Non-pigmented ciliary epithelial cell (primary cell): Measurements from ENCODE around the gene FAM13A.

Experiments
- DNase-seq: peaks from one replicate; pipeline ENCODE4 v3.0.0-alpha.2; 2010; ENCODE audit warnings: low read depth

The FAM13A gene

DNA sequence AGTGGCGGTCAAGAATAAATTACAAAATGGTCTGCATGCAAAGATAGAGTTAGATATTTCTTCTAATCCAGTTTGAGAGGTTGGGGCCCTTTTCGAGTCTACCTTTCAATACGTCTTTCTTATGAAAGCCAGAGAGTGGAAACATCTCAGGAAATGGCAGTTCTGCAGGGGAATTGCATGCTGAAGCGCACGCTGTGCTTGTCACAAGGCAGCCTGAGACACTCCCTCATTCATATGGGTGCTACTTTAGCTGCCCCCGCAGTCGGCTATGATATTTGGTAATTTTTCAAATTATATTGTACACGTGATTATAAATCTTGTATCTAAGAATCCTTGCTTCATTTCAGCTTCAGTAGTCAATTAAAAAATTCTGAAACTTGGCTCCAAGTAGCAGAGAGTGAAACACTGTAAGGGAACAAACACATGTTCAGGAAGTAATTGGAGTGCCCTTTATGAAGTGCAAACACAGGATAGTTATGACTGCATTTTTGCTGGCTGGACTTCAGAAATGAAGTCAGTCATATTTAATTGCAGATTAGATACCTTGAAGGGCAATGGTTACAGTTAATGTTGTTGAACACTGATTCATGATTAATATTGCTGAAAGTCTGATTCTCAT is 213.8 kb downstream of the FAM13A start:
- no peak for DNase-seq

DNA sequence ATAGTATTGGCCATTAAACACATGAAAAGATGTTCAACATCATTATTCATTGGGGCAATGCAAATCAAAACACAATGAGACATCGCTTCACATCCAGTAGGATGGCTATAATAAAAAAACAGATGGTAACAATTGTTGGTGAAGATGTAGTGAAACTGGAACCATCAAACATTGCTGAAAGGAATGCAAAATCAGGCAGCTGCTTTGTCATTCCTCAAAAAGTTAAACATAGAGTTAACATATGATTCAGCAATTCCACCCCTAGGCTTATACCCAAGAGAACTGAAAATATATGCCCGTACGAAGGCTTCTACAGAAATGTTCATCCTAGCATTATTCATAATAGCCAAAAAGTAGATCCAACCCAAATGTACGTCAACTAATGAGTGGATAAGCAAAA is 215.3 kb downstream of the FAM13A start:
- no peak for DNase-seq

DNA sequence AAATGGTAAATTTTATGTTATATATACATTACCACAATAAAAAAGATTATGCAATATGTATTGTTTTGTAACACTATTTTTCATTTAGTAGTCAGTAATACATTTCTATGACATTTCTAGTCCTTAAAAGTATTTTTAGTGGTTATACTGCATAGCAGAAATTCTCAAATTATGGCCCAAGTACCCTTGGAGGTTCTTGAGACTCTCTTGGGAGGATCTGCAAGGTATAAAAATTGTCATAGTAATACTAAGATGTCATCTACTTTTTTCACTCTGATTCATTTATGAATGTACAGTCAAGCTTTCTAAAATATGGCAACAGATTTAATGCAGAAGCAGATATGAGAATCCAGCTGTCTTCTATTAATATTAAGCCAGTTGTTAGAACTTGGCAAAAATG is 220.8 kb downstream of the FAM13A start:
- DNase-seq: no peak

DNA sequence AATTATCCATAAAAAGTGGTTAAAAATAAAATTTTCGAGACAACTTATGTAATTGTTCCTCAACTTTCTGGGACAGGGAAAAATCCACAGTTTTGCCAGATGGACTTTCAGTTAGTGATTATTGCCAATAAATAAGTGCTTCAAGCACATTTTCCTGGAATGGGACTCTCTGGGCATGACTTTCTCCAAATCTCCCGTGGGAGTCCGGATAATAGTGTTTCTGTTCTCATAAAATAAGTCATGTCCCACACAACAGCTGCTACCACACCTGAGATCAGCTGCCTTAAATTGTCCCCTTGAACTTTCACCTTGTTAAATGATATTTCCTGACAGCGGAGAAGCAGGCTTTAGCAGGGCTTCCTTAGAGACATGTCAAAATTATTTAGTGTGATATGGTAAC is 226.0 kb downstream of the FAM13A start:
- DNase-seq: no peak

DNA sequence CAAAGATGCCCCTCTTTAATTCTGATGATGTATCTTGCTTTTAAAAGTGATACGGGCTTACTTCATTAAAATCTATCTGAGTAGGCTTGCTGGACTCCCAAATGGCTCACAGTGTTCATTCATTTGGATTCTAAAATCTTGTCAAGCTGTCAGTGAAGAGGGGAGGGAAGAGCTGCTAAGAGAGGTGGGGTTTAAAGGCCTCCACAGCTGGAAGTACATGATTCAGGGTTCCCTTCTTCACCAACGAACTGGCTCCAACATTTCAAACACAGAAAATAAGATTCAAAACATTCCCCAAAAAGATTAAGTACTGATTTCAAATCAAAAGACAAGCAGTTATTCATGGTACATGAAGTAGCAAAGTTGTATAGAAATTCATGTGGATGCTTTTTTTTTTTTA is 226.4 kb downstream of the FAM13A start:
- no peak for DNase-seq

DNA sequence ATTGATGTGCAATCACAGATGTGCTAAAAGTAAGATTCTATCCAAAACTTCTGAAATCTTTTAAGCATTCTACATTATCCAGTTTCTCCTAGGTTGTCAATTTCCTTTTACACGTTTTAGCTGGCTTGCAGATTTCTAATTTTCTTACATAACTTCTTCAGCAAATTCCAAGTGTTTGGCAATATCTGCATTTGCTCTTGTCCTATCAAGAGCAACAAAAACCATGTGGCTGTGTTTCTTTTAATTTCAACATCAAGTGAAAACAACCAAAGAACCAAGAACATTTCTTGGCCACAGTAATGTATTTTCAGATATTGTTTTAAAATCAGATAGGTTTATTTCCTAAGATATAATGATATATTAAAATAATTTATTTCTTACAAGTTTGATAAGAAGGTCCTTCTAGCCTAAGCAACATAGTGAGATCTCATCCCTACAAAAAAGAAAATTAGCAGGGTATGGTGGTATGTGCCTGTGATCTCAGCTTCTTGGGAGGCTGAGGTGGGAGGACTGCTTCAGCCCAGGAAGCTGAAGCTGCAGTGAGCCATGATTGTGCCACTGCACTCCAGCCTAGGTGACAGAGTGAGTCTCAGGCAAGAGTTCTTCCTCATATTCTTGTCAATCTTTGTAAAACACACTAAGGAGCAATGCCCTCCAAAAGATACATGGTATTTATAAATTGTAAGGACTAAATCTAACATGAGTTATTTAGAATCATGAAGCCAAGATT is 228.0 kb downstream of the FAM13A start:
- DNase-seq: no peak

DNA sequence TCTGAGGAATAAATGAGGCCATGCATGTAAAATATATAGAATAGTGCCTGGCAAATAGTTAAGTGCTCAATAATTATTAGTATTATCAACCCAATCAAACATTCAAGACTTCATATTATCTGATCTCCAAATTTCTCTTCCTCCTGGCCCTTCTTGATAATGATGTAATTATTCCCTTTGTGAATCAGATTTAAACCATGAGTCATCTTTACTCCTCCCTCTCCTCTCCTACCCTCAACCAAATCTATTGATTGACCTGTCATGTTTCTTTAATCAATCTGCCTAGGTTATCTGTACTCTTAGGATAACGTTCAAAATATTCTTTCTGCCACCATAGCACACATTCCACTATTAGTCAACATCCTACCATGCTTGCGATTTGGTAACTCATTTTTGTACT is 229.5 kb downstream of the FAM13A start:
- DNase-seq: no peak

DNA sequence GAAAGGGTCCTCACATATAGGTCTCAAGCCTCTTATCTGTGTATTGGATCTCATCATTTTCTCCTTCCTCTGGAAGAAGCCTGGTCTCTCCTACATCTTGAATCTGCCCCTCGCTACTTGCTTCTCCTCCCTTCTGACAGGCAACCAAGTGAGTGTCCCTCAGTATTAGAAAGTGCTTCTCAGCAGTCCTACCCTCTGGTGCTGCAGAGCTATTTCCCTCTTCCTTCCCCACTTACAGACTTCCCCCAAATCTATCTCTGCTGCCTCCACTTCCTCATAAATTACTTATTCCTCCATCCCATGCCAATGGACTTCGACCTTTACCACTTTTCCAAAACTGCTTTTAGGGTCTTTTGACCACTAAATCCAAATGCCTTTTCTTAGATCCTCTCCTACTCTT is 230.2 kb downstream of the FAM13A start:
- DNase-seq: no peak

DNA sequence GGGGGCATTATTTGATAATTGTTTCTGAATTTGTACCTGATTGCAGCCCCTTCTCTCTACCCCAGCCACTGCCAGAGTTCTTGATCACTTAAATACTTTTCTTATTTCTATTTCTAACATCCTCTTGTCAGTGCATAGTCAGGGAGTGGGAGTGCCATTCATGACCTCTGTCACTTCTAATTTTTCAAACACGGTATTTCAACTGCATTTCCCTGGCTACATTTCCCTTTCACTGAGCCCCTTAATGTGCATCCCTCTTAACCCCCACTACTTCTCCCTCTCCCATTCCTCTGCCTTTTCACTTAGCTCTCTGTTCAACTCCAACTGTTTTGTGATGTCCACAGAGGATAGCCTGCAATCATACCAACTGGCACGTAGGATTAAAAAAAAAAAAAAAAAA is 231.1 kb downstream of the FAM13A start:
- no peak for DNase-seq

DNA sequence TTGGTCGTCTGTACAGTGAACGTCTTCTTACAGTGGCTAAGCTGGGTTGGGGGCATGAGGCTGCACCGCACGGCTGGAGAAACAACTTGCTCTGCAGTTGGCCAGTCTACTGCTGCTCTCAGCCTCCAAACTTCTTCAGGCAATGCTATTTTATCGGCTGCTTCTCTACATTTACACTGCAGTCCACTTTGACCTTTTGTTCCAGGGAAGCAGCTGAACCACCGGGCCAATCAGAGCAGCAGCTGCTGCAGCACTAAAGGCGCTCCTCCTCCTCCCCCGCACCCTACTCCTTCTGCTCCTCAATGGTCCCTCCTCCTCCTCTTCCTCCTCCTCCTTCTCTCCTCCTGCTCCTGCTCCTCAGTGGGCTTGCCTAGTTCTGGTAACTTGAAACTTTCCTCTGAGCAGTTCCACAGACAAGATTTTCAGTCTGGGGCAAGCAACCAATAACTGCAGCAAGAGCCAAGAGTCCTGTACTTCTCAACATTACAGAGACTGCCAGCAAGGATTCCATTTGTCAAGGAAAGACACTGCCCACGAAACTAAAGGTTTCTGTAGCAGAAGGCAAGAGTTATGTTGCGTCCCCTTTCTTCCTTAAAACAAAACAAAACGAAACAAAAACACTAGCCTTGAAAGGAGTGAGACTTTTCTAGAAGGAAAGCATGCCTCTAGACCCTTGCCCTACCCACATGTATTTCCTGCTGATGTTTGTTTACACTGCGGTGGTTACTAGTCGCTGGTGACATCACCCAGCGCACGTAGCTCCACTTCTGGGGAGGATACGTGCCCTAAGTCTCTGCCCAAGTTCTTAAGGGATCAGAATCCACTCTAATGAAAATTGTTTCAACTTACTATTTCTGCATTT is 233.7 kb downstream of the FAM13A start:
- DNase-seq: peak; percentile 91

DNA sequence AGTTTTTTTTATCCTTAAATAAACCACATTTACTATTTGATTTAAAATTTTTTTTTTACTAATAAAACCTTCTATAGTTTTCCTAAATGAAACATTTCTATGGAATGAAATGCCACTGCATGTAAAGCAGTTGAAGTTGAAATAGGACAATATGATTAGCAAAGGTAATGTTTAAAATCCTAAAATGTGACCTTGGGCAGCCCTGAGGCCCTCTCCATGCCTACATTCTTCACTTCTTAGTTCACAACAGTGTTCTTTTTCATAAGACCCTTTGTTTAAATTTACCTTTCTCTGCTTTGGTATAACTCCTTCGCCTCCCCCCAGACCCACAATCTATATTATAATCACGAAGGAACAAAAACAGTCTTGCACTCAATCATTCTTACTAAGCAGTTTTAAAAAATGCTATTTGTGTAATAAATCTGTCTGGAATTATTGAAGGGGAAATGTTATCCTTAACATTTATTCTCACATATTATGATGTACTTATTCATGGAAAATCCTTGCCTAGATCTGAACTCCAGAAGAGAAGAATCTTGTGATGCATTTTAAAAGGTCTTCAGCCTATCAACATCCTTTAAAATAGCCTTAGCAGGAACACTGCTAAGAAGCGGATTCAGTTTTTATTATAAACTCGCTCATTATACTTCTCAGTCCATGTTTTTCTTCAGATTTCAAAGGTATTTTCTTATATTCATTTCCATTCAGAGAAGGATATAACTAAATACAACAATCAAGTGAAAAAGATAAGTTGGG is 234.8 kb downstream of the FAM13A start:
- no peak for DNase-seq

DNA sequence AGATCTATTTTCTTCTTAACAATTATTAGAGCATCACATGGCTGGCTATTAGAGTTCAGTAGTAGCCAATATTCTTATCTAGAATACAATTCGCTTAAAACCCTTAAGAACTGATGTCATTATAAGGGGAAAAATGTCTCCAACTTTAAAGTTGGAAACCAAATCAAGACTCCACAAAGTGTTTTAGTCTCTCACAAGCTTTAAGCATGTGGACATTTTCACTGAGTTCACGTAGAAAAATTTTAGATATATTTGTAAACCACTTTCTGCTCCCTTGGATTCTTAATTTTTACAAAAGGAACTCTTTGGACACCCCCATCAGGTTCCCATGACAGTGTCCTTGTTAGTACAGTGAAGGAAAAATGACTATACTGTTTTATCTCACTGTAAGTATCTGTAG is 235.5 kb downstream of the FAM13A start:
- DNase-seq: no peak

DNA sequence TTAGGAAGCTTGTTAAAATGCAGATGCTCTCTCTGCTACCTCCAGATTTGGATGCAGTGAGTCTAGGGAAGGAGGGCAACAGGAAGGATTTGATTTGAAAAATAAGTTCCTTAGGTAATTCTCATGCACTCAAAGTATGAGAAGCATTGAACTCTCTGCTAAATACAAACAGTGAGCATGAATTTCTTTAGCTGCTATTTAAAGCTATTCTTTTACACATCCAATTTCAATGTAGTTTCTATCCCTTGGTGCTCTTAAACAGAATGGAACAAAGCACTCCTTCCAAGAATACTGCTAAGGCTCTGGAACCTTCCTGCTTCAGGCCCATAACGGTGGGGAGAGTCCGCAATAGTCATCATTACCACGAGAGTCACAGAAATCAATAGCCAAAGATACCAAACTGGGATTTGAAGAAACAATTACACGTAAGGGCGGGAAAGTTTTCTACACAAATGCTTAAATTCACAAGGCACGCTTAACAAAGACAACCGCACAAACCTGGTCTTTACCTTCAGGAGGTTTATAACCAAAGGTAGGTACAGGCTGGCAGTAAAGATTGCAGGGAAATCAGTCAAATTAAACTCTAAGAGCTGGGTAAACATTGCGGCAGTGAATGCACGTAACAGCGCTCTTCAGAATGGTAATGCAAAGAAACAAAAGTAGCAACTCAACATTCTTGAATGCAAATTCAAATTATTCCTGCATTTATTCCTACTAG is 236.1 kb downstream of the FAM13A start:
- DNase-seq: no peak

DNA sequence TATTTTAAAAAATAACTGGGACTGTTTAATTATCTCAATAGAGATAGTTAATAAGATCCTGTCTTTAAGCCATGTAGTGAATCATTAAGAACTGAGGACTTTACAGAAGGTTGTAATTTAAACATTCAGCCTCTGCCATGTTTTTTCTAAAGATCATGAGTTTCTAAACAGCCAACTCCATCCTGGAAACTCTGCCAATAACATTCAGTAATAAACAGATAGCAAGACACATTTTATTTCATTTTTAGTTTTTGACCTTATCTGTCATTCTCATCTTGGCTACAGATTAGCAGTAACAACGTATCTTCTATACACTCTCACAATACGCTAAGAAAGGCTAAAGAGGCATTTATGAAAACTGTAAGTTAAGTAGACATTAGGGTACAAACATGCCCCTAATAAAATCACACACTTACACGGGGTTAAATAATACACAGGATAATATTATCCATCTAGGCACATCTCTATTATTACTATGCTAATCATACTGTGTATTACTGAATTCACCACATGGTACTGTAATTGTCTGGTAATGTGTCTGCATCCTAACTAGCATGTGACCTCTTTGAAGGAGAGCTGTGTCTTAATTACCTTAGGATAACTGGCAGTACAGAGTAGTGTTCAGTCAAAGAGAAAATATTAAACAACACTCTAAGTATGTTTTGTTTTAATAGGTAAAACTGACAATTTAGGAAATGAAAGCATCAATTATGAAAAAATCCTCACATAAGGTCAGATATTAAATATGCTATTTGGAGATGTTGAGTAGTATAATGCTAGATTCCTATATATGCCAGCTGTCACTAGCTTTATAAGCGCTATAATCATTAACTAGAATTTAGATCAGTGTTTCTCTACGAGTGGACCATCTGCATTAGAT is 236.9 kb downstream of the FAM13A start:
- DNase-seq: no peak

DNA sequence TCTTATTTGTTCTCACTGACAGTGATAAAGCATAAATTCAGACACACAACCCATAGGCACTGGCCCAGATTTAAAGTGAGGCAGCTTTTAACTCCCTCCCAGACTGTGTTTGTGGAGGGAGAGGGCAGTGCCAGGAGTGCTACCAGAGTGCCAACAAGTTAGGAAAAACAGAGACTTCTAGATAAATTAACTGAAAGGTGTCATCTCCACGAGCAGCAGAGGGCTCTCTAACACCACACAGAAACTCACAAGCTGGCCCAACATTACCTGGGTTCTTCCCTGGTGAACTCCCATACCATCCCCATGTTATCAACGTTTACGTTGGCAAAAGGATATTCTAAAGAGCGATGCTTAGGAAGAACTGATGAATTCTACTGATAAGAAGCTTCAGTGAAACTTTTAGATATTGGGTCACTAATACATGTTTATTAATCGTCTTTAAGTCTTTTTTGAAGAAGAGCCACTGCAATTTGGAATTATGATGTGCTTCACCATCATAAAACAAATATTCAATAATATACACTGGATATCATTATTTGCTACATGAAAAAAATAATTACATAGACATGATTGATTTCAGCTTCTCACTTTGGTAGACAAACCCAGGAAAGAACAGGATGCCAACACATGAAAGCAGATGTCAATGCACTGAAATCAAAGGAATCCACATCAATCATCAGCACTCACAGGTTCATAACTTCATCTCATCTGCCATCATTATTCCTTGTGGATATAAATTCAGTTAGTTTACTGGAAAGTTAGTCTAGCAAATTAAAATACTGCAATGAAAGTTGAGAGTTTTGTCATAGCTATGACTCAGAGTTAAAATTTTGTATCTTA is 238.1 kb downstream of the FAM13A start:
- no peak for DNase-seq

DNA sequence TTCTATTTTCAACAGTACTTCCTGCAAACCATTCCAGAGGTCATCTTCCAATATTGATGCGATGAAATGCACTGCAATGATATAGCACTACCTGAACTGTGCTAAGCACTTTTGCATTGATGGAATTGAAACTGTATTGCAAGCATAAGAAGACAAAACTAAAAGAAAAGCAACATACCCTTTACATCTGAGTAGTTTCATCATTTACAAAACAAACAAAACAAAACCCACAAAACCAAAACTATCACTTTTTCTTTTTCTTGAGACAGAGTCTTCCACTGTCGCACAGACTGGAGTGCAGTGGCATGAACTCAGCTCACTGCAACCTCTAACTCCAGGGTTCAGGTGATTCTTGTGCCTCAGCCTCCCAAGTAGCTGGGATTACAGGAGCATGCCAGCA is 239.2 kb downstream of the FAM13A start:
- DNase-seq: no peak

DNA sequence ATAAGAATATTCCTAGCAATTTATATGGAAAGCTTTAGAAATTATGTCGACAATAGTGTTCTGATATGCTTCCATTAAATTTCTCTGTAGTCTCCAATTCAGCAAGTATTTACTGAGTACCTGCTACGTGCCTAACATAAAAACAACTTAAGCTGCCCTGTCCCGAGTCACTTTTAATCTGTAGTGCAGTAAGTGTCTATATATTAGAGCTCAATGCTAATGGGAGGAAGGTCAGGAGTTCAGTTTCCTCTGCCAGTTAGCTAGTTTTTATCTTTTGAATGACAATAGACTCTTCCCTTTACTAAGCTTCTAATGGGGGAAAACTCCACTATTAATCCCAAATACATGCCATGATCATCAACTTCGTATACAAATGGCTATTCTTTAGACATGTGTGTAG is 240.6 kb downstream of the FAM13A start:
- no peak for DNase-seq

DNA sequence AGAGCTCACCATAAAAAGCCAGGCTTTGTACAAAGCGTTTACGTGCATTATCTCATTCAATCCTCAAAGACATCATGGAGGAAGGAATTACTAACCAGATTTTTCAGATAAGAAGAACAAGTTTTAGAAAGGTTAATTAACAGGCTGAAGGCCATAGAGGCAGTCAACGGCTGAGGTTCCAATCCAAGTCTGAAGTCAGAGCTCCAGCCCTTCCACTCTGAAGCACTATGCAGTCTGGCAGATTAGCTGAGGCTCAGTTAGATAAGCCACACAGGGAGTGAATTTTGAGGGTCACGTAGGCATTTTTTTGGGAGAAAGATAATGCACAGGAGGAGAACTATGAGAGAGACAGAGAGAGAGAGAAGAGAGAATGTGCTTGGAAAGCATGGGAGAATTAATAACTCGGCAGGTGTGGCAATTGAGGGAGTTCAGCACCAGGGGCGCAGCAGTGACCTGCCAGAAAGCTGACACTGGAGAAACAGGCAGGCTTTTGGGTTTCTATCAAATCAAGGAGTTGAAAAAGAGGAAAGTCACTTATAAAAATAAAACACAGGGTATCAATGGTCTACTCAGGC is 242.9 kb downstream of the FAM13A start:
- no peak for DNase-seq

DNA sequence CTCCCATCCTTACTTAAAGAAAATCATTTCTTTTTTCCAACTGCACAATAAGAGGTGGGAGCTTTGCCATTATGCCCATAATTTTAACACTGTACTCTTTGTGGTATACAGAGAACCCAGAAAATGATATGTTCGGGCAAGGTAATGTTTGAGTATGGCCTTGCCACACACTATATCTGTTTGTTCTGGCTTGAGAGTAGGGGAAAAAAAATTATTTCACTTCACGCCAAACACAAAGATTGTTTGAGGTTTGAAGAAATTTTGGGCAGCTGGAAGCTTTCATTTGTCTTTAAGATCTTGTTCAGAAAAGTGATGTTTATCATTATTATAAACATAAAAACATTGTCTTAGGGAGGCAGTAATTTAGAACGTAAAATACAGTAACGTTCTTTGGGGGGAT is 244.0 kb downstream of the FAM13A start:
- DNase-seq: no peak
